Measurements from ENCODE around the gene DTNB. TPM values are rescaled to one million over a fixed set of nuclear protein-coding genes. Genes with fewer than 3 reads are reported as not detected.

Gene DTNB
- total RNA-seq, 1 experiment from 2014 or later, result 51.9 TPM

DNA sequence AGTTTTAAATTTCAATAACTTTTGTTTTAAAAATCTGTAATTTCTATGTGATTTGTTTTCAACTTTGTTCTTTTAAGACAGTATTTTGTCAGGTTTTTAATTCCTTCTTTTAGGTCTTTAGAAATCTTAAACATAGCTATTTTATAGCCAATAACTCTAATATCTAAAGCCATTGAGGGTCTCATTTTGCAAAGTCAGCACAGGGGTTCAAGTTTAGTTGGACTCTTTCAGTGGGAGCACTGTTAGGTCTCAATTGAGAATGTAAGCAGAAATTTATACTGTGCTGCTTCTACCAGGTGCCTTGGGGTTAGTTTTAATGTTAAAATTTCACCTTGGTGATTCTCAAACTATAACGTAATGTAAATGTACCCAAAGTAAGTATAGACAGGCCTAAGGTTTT is 226.4 kb downstream of the DTNB start:
- H3K9me2 ChIP-seq (ENCODE audit: insufficient read depth), result no peaks in the 10 kb centered on the region
- DNase-seq, result no peak
- no TSS peak for BruUV-seq (replicated peaks)
- H3K27ac ChIP-seq, result no peak overlapping the region
- H3K4me2 ChIP-seq, result no peak overlapping the region
- TF ChIP-seq, protein P1, sequence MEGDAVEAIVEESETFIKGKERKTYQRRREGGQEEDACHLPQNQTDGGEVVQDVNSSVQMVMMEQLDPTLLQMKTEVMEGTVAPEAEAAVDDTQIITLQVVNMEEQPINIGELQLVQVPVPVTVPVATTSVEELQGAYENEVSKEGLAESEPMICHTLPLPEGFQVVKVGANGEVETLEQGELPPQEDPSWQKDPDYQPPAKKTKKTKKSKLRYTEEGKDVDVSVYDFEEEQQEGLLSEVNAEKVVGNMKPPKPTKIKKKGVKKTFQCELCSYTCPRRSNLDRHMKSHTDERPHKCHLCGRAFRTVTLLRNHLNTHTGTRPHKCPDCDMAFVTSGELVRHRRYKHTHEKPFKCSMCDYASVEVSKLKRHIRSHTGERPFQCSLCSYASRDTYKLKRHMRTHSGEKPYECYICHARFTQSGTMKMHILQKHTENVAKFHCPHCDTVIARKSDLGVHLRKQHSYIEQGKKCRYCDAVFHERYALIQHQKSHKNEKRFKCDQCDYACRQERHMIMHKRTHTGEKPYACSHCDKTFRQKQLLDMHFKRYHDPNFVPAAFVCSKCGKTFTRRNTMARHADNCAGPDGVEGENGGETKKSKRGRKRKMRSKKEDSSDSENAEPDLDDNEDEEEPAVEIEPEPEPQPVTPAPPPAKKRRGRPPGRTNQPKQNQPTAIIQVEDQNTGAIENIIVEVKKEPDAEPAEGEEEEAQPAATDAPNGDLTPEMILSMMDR (conservative IDR thresholded peaks at IDR 0.05), result no peak
- TF ChIP-seq EZH2 (IDR thresholded peaks at IDR 0.05; ENCODE audit: low read depth), result no peak
- ChIA-PET POLR2A (ENCODE audit: unreplicated experiment) (no interaction called here), CTCF (no interaction called here)
- intact Hi-C loops (cut with micrococcal nuclease; ENCODE audit: unreplicated experiment), result no loop called here
- H2AFZ ChIP-seq, result no peak overlapping the region
- no peaks in the 10 kb centered on the region for H3K79me2 ChIP-seq (ENCODE audit: low read depth)
- no peak overlapping the region for H3K4me3 ChIP-seq
- H3F3A ChIP-seq (ENCODE audit: insufficient read depth, low read depth), result no peaks in the 10 kb centered on the region
- H3K4me1 ChIP-seq (replicated peaks; ENCODE audit: insufficient read depth), result no peaks in the 10 kb centered on the region
- H3K9me3 ChIP-seq (ENCODE audit: insufficient read depth, low read depth), result no peaks in the 10 kb centered on the region
- H3K36me3 ChIP-seq (ENCODE audit: low read depth), result no peaks in the 10 kb centered on the region
- H3K27me3 ChIP-seq (ENCODE audit: insufficient read depth, low read depth), result no peaks in the 10 kb centered on the region
- H4K20me1 ChIP-seq (ENCODE audit: insufficient read depth), result no peaks in the 10 kb centered on the region

DNA sequence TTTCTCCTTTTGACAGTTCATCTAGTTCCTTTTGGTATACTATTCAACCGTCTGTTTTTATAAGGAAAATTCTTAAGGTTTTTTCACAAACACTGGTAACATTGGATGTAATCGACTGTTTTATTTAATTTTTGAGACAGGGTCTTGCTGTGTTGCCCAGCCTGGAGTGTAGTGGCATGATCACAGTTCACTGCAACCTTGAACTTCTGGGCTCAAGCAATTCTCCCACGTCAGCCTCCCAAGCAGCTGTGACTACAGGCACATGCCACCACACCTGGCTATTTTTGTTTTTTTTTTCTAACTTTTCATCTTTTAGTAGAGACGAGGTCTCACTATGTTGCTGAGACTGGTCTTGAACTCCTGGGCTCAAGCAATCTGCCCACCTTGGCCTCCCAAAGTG is 227.3 kb downstream of the DTNB start:
- Histone ChIP-seq H3K27ac (no peak overlapping the region), H4K20me1 (ENCODE audit: insufficient read depth) (no peaks in the 10 kb centered on the region), H3K4me3 (no peak overlapping the region), H3K9me2 (ENCODE audit: insufficient read depth) (no peaks in the 10 kb centered on the region), H3K4me1 (replicated peaks; ENCODE audit: insufficient read depth) (no peaks in the 10 kb centered on the region), H3K36me3 (ENCODE audit: low read depth) (no peaks in the 10 kb centered on the region), H3F3A (ENCODE audit: insufficient read depth, low read depth) (no peaks in the 10 kb centered on the region), H3K9me3 (ENCODE audit: insufficient read depth, low read depth) (no peaks in the 10 kb centered on the region), H3K27me3 (ENCODE audit: insufficient read depth, low read depth) (no peaks in the 10 kb centered on the region), H2AFZ (no peak overlapping the region), H3K4me2 (no peak overlapping the region), H3K79me2 (ENCODE audit: low read depth) (no peaks in the 10 kb centered on the region)
- POLR2A ChIA-PET (ENCODE audit: unreplicated experiment), result no interaction called here
- no peak for DNase-seq
- CTCF ChIA-PET, result no interaction called here
- intact Hi-C loops (cut with micrococcal nuclease; ENCODE audit: unreplicated experiment), result no loop called here
- TF ChIP-seq, protein P1 (conservative IDR thresholded peaks at IDR 0.05), result no peak
- TF ChIP-seq EZH2 (IDR thresholded peaks at IDR 0.05; ENCODE audit: low read depth), result no peak
- BruUV-seq (replicated peaks), result no TSS peak

DNA sequence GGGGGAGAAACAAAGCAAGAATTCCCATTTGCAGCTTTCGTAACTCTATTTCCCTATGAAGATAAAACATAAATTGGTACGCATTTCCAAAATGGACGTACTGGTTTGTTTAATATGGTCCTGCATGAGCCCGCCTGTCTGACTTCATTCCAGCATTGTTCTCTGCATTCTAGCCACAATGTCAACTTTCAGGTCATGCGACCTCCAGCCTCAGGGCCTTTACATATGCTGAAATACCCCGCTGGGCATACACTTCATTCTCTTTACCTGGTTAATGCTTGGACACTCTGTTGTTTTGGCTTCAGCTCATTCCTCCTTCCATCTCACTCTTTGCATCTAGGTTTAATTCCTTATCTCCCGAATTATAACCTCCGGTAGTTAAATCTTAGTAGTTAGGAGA is 227.9 kb downstream of the DTNB start:
- CTCF ChIA-PET, result no interaction called here
- H3K4me1 ChIP-seq (replicated peaks; ENCODE audit: insufficient read depth), result no peaks in the 10 kb centered on the region
- no peaks in the 10 kb centered on the region for H3K9me2 ChIP-seq (ENCODE audit: insufficient read depth)
- H3K27me3 ChIP-seq (ENCODE audit: insufficient read depth, low read depth), result no peaks in the 10 kb centered on the region
- no peak for TF ChIP-seq EZH2 (IDR thresholded peaks at IDR 0.05; ENCODE audit: low read depth)
- TF ChIP-seq, protein P1 (conservative IDR thresholded peaks at IDR 0.05), result no peak
- H2AFZ ChIP-seq, result no peak overlapping the region
- no peaks in the 10 kb centered on the region for H3K9me3 ChIP-seq (ENCODE audit: insufficient read depth, low read depth)
- no peak overlapping the region for H3K27ac ChIP-seq
- POLR2A ChIA-PET (ENCODE audit: unreplicated experiment), result no interaction called here
- BruUV-seq (replicated peaks), result no TSS peak
- H3K4me3 ChIP-seq, result no peak overlapping the region
- intact Hi-C loops (cut with micrococcal nuclease; ENCODE audit: unreplicated experiment), result no loop called here
- H3K79me2 ChIP-seq (ENCODE audit: low read depth), result no peaks in the 10 kb centered on the region
- H3K4me2 ChIP-seq, result no peak overlapping the region
- no peaks in the 10 kb centered on the region for H4K20me1 ChIP-seq (ENCODE audit: insufficient read depth)
- DNase-seq, result no peak
- H3K36me3 ChIP-seq (ENCODE audit: low read depth), result no peaks in the 10 kb centered on the region
- no peaks in the 10 kb centered on the region for H3F3A ChIP-seq (ENCODE audit: insufficient read depth, low read depth)

Data from PC-9 (cell line).